Measurements from ENCODE around the gene DHRSX. TPM values are rescaled to one million over a fixed set of nuclear protein-coding genes. Genes with fewer than 3 reads are reported as not detected.

Gene DHRSX
- total RNA-seq, 2 experiments from 2014 or later: 18.8 to 21.4 TPM

Other genes with a start within 250 kb of the DHRSX start
- gene ZBED1, start within 50 bp of the DHRSX start, total RNA-seq: 10 to 100 TPM; 18.9 to 20.6 TPM
- gene CD99, start 190.3 kb upstream of the DHRSX start, total RNA-seq: 100 to 1,000 TPM; 205 to 215 TPM

Measured in activated naive CD4-positive, alpha-beta T cell treated with anti-CD3 and anti-CD28 coated beads for 36 hours (primary cell).